Activated CD8-positive, alpha-beta memory T cell treated with anti-CD3 and anti-CD28 coated beads, Interleukin-2, amount 50 U/mL, for 4 hours (primary cell): ENCODE results near the gene SLC26A5.

Source experiments
- DNase-seq: peaks from one replicate; pipeline ENCODE4 v3.0.0-alpha.2; 2020

SLC26A5 gene

GRCh38 chr7:103398483-103399127 lies 47.4 kb downstream of the SLC26A5 start:
- no peak for DNase-seq

- no peak for DNase-seq
Observed at GRCh38 chr7:103396471-103396870, 49.5 kb downstream of the SLC26A5 start.

DNA sequence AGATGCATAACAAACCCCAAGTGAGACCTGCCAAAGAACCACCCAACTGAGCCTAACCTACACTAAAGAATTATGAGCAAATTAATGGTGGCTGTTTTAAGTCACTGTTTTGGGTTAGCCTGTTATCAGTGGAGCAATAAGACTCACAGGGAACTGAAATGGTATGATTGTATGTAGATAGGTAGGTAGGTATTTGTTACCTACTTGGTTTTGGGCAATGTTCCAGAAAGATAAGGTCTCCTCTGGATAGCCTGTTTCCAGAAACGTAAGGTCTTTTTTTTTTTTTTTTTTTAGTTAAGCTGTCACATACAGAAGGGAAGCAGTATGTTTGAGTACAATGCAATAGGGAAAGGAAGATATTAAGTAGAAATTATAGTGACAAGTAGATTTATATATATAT lies 50.9 kb downstream of the SLC26A5 start:
- DNase-seq, result no peak

- DNase-seq, result no peak
Observed at GRCh38 chr7:103394566-103394965, 51.4 kb downstream of the SLC26A5 start.

GRCh38 chr7:103391976-103392375 lies 54.0 kb downstream of the SLC26A5 start:
- no peak for DNase-seq

- DNase-seq, result no peak
Observed at GRCh38 chr7:103391150-103391549, 54.9 kb downstream of the SLC26A5 start.

DNA sequence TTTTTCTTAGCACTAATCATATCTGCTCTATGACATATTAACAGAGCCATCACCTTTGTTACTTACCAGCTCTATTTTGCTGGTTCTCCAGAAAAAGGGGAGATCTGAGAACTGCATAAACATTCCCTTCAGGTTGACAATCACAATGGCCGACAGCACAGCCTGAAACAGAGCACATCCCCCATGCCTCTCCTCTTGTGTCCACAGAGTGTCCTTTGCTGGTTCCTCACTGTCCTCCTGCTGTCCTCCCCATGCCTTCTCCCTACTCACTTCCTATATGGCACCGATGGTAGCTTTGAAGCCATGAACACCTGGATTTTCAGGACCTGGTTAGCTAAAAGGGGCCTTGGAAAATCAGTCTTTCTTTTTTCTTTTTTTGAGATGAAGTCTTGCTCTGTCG lies 56.7 kb downstream of the SLC26A5 start:
- DNase-seq, result no peak

DNA sequence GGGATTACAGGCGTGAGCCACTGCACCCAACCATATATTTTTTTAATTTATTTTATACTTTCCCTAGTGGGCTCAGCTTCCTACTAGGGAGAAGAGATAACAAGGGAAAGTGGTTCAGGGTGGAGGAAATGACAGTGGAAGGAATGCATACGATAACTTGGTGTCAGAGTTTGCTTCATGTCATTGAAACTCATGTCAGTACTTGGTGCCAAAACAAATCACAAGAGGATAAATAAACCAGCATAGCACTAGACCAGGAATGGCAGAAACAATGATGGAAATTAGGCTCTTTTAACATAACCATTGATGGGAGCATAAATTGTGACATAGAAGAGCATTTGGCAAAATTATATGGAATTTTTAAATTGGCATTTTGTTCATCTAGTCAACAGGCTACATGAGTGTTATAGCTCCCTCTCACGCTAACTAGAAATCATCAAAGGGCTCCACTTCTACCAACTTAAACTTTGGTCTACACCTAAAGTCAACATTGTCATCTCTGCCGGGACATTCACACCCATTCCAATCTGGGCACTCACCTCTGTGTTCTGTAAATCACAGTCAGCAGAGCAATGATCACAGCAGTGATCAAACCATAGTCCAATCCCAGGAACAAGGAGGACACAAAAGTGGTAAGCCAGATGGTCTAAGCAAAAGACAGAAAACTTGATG lies 57.4 kb downstream of the SLC26A5 start:
- no peak for DNase-seq

DNA sequence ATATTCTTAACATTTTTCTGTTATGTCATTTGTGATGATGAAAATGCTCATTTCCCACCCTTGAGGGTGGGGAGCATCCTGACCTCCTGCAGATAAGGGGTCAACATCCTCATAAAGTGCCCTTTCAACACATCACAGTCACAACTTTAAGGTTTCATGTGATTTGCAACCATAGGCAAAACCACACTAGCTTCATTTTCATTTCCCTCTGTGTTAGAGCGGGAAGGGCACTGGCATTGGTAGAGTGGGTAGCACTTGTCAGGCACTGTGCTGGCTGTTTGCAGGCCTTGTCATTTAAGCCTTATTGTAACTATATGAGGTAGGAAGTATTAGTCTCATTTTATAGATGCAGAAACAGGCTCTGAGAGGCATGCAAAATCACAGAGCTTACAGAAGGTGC lies 58.8 kb downstream of the SLC26A5 start:
- DNase-seq, result no peak

DNA sequence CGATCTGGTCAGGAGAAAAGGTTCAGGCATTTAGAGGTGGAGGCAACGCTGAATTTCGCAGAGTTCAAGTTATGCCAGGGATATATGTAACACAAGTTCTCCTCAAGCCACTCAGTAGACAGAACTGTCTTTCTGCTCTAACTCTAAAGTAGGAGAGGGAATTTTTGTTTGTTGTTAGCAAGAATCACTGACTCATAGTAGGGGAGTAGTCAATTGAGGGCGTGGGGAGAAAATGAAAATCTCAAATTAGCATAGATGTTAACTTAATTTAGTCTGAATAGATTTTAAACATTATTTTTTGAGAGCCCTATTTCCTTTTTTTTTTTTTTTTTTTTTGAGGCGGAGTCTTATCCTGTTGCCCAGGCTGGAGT lies 64.0 kb downstream of the SLC26A5 start:
- DNase-seq, result no peak

DNA sequence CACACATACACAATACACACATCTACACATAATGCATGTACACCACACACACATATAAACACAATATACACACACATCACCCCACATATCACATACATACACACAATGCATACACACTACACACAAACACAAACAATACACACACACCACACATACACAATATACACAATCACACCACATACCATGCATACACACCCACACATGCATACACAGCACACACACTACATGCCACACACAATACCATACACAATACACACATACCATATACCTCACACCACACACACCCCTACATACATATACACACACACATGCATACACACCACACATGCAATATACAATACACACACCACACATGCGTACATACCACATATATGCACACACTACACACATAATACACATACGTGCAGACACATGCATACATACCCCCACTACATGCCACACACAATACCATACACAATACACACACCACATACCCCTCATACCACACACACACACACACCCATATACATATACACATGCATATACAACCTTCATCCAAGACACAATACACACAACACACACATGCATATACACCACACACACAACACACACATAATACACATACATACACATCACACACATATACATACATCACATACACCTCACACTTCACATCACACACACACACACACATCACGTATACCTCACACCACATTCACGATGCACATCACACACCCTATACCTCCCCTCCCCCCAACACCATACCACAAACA lies 64.6 kb downstream of the SLC26A5 start:
- DNase-seq, result no peak

DNA sequence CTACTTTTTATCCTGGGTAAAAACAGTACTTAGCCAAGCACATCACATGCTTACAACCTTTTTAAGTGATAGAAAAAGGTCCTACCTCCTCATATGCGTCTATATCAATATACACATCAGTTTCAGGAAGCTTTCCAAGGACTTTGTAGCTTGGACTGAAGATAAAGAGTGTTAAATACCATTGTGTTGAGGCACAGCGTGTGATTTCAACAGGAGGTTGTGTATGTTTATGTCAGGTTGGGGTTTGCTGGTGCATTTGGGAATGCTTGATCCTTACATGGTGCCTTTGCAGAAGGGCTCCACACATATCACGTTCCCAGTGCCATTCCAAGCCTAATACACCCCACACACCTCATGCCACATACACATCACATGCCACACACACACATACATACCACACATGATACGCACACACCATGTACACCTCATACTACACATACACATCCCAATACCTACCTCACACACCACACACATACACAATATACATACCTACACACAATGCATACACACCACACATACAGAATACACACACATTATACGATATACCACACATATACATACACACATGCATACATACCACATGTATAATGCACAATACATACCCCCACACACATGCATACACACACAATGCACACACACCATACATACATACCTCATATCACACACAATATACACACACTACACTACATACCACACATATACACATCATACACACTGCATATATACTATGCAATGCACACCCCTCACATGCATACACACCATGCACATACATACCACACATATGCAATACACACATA lies 65.4 kb downstream of the SLC26A5 start:
- DNase-seq, result no peak

DNA sequence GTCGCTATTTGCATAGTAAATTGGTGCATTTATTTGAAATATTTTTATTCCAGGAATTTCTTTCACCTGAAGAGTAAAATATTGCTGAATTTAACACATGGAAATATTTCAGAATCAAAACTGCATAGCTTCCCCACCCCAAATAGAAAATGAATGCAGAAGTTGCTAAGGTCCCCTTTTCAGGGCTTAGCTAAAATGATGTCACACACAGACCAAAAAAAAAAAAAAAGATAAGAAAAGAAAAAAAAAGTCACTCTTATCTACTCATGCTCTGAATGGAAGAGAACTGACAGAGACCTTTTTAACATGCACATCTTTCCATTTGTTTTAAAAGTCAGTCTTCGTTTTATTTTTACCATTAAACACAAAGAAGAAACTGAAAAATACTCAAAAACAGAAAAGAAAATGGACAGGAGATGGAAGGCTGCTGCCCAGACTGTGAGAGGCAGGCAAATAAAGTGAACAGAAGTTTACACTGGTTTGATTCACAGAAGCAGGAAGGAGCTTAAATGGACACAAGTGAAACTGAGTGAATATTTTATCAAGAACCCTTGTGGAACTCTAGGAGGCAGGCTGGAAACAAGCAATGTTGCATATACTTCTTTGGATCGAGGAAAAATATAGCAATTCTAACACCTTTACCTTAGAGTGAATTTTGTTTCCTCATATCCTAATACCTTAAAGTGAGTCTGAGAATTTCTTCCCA lies 66.6 kb downstream of the SLC26A5 start:
- no peak for DNase-seq

DNA sequence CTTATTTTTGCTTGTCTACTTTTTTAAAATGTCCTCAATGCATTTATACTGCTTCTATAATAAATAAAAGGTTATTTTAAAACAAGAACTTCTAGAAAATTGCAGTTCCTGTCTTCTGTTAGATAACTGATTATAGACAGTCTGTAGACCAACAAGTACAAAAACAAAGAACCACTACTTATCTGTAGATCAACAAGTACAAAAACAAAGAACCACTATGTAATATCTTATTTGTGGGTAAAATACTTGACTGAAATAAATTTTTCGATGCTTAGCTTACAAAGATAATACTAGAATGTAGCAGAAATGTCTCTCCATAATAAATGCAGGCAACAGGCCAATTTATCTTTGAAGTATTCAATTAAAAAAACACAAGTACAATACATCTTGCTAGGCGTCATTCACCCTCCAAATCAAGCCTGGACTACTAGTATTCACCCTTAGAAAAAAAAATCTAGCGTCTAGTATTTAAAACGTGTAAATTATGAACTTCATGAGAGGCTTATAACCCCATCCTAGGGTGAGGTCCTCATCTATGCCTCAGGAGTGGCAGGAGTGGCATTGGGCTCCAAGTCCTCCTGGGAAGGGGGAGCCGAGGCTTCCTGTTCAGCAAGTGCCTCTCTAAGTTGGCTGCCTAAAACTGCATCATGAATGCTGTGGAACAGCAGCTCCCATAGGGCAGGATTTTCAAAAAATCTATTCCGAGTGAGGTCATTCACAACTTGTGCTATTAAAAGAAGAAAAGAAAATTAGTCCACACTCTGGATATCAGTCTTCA lies 72.0 kb downstream of the SLC26A5 start:
- DNase-seq, result no peak

DNA sequence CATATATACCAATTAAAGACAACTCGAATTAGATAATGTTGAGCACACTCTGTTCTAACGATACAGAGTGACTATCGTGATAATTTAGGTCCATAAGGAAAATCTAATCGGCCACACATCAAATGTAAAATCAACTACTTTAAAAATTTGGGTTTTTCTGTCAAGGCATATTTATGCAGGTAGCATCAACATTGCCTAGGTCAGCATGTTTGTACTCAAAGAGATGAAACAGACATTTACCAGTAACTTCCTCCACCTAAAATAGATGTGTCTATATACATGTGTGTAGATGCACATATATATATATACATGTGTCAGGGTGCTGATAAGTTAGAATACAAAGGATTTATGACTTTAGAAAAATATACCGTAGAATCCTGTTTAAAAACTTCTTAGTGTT lies 76.6 kb downstream of the SLC26A5 start:
- no peak for DNase-seq

- DNase-seq, result no peak
Observed at GRCh38 chr7:103349805-103350204, 96.2 kb downstream of the SLC26A5 start.

- DNase-seq, result no peak
Observed at GRCh38 chr7:103348959-103349358, 97.0 kb downstream of the SLC26A5 start.

DNA sequence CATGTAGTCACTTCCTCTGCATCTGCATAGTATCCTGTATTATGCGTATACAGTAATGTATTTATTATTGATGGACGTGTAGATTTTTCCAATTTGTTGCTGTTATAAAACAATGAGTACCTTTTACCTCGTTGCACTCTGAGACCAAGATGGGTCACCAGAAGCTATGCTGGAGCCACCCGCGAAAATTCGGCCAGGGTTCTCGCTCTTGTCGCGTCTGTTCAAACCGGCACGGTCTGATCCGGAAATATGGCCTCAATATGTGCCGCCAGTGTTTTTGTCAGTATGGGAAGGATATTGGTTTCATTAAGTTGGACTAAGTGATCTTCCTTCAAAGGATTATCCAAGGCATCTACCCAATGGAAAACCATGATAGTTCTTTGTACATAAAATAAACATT lies 97.6 kb downstream of the SLC26A5 start:
- DNase-seq, result no peak

DNA sequence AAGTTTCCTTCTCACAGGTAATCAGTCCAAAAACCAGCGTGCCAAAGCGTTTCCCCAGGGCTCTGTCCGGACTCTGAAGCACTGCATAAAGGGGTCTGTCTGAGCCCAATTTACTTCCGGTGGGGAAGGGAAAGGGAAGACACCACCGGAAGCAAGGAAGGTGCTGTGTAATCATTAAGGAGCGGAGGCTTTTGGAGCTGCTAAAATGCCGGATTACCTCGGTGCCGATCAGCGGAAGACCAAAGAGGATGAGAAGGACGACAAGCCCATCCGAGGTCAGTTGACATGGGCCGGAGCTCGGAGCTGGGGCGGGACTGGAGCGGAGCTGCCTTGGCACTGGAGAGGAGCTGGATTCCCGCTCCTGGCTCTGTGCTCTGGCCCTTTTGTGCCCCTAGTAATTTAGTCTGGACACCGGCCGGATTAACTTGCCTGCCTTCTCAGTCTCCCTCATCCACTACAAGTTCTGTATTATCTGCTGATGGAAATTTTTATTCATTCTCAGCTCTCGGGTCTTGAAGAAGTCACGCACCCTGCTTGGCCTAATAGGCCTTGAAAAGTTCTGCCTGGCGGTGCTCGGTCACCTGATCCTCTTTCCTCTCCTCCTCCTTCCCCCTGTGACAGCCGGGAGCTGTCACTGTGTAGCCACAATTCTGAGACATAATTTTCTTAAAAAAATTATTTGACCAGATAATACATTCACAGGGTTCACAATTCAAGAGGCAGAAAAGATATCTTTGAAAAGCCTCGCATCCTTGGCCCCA lies 98.3 kb downstream of the SLC26A5 start, which contains the start of gene PSMC2:
TSS of gene PSMC2 (plus strand) at position 137 of the 761 bp plus-strand sequence. CDS start at position 206, 69 bp downstream.
- DNase-seq, result peak; percentile 77

DNA sequence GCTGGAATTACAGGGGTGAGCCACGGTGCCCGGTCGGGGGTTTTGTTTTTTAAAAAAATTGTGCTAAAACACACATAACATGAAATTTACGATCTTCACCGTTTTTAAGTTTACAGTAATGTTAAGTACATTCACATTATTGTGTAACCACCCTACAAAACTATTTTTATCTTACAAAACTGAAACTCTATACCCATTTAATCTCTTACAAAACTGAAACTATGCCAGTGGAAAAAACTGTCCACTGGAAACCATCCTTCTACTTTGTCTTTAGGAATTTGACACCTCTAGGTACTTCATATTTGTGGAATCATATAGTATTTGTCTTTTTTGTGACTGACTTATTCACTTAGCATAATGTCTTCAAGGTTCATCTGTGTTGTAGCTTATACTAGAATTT lies 99.6 kb downstream of the SLC26A5 start:
- DNase-seq, result no peak
